Measurements from ENCODE around the gene B4GALNT2.
"Not testable (repeated sequence)": the region's sequence is repeated elsewhere in the genome, so short reads cannot be mapped to it uniquely, and the experiment has no call there.

DNA sequence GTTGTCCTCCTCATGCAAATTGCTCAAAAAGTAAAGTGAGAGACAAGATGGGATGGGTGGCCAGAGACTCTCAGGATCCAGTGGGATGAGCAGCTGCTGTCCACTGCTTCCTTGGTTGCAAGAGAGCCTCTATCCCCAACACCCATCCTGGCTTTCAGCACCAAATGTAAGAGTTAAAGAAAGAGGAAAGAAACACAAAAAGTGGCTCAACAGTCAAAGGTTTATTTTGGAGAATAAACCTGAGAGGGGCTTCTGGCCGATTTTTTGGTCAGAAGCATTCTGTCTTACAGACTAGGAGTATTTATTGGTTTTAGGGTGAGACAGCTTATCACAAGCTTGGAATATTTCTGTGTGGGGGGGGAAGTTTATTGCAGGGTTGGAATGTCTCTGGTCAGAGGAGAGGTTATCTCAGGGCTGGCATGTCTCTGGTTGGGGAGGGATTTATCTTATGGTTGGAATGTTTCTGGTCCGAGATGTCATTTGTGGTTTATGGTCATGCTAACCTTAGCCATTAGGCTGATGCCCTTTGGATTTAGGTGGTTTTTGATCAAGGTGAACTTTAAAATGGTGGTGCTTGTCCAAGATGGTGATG lies 3.1 kb upstream of the B4GALNT2 start:
- TF ChIP-seq, protein P1, sequence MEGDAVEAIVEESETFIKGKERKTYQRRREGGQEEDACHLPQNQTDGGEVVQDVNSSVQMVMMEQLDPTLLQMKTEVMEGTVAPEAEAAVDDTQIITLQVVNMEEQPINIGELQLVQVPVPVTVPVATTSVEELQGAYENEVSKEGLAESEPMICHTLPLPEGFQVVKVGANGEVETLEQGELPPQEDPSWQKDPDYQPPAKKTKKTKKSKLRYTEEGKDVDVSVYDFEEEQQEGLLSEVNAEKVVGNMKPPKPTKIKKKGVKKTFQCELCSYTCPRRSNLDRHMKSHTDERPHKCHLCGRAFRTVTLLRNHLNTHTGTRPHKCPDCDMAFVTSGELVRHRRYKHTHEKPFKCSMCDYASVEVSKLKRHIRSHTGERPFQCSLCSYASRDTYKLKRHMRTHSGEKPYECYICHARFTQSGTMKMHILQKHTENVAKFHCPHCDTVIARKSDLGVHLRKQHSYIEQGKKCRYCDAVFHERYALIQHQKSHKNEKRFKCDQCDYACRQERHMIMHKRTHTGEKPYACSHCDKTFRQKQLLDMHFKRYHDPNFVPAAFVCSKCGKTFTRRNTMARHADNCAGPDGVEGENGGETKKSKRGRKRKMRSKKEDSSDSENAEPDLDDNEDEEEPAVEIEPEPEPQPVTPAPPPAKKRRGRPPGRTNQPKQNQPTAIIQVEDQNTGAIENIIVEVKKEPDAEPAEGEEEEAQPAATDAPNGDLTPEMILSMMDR (IDR thresholded peaks at IDR 0.05; ENCODE audit: borderline replicate concordance, extremely low read depth, low read length, poor library complexity, severe bottlenecking), result not testable (repeated sequence)
- not testable (repeated sequence) for TF ChIP-seq EZH2 (IDR thresholded peaks at IDR 0.05; ENCODE audit: borderline replicate concordance, low read depth, low read length, severe bottlenecking)

All from DND-41 (cell line).